Esophagus (tissue), 2 donors: ENCODE data around the gene EIF5A. TPM values are rescaled to one million over a fixed set of nuclear protein-coding genes. Genes with fewer than 3 reads are reported as not detected.

Source experiments
- H3K27ac ChIP-seq, 2 donors: one replicate each; pipeline ENCODE4 v1.5.1; 2013; ENCODE audit warnings: low read depth in 2 of 2, mild to moderate bottlenecking in 2 of 2, inconsistent platforms in 1 of 2, low read length in 1 of 2, moderate library complexity in 1 of 2
- H3K27me3 ChIP-seq, 2 donors: one replicate each; pipeline ENCODE4 v1.6.1; 2013; ENCODE audit warnings: low read length in 2 of 2, control low read depth in 1 of 2, mild to moderate bottlenecking in 1 of 2; ENCODE audit not compliant: insufficient read depth in 2 of 2, control insufficient read depth in 1 of 2
- H3K36me3 ChIP-seq, 2 donors: one replicate each; pipeline ENCODE4 v1.6.1; 2013; ENCODE audit warnings: low read length in 1 of 2; ENCODE audit not compliant: control insufficient read depth in 2 of 2, insufficient read depth in 2 of 2
- H3K4me1 ChIP-seq, 2 donors: one replicate each; pipeline ENCODE4 v1.6.1; 2013; ENCODE audit warnings: low read length in 1 of 2; ENCODE audit not compliant: control insufficient read depth in 2 of 2, insufficient read depth in 2 of 2
- H3K4me3 ChIP-seq, 2 donors: one replicate each; pipeline ENCODE4 v1.5.1; 2013; ENCODE audit warnings: low read length in 2 of 2, mild to moderate bottlenecking in 2 of 2, low read depth in 1 of 2, moderate library complexity in 1 of 2
- H3K9me3 ChIP-seq, 2 donors: one replicate each; pipeline ENCODE4 v1.6.1; 2013; ENCODE audit warnings: mild to moderate bottlenecking in 2 of 2, low read depth in 1 of 2, low read length in 1 of 2, moderate library complexity in 1 of 2; ENCODE audit not compliant: control insufficient read depth in 2 of 2, insufficient read depth in 1 of 2
- WGBS, 2 donors: extraction: QIAGEN DNeasy Blood & Tissue Kit; methylation state at CpG; one replicate each; pipeline ENCODE4 v1.1.7; 2013; 5-methylcytosine and 5-hydroxymethylcytosine counted together
- polyA plus RNA-seq, 2 donors: library from polyadenylated mRNA; stranded (reverse); fragments of 200-250 nt; gene quantifications; one replicate each; pipeline ENCODE4 v1.2.3, GENCODE V29; 2013
- donor health status: healthy with polysubstance abuse.
- donor health status: Bipolar disorder and iron deficiency.

Gene EIF5A
- polyA plus RNA-seq, 2 donors, result 597 to 599 TPM

GRCh38 chr17:7294614-7295153 is 12.7 kb upstream of the EIF5A start, which contains the start of gene YBX2:
Gene YBX2, minus strand, starts transcription at chr17:7294639. Its CDS starts 139 bp downstream, at chr17:7294500.
- Histone ChIP-seq H3K36me3 (no peaks in the 10 kb centered on the region), H3K4me3 (peak within 1 kb of the TSS; percentile 26 to 36), H3K27me3 (no peaks in the 10 kb centered on the region), H3K27ac (peak within 1 kb of the TSS; percentile 53 to 86), H3K9me3 (no peaks in the 10 kb centered on the region), H3K4me1 (peaks cover 16 to 17% of the 10 kb centered on the region in 2 donors)
- WGBS, 2 donors, result 2 to 3% methylated on average over 34 to 57 of the region's 57 CpGs

- peak overlapping the region; percentile 25 to 62 for H3K27ac ChIP-seq
- no peaks in the 10 kb centered on the region for H3K9me3 ChIP-seq
- WGBS, 2 donors, result 58 to 60% methylated on average over 40 to 42 of the region's 42 CpGs
- H3K36me3 ChIP-seq, result no peaks in the 10 kb centered on the region
- H3K4me3 ChIP-seq, result peak overlapping the region; percentile 26 to 36
- H3K27me3 ChIP-seq, result no peaks in the 10 kb centered on the region
- peaks cover 16 to 17% of the 10 kb centered on the region in 2 donors for H3K4me1 ChIP-seq
Measured at GRCh38 chr17:7295230-7296180, 11.9 kb upstream of the EIF5A start.

- peaks cover 16 to 17% of the 10 kb centered on the region in 2 donors for H3K4me1 ChIP-seq
- H3K4me3 ChIP-seq, result no peak overlapping the region
Measured at GRCh38 chr17:7296189-7296861, 11.1 kb upstream of the EIF5A start.

GRCh38 chr17:7304179-7304578 is 3.2 kb upstream of the EIF5A start:
- H3K4me3 ChIP-seq, result no peak overlapping the region
- WGBS, 2 donors, result 95 to 98% methylated on average over 7 of the region's 7 CpGs

More at GRCh38 chr17:7296189-7296861, 11.1 kb upstream of the EIF5A start:
- Histone ChIP-seq H3K27ac (peak overlapping the region; percentile 25 to 62), H3K36me3 (no peaks in the 10 kb centered on the region), H3K9me3 (no peaks in the 10 kb centered on the region), H3K27me3 (no peaks in the 10 kb centered on the region)
- 3 to 4% methylated on average over 51 of the region's 51 CpGs for WGBS, 2 donors

GRCh38 chr17:7307686-7308624 is 527 bp downstream of the EIF5A start:
- Histone ChIP-seq H3K4me3 (peak overlapping the region; percentile 91 to 94), H3K27ac (peak overlapping the region; percentile 100), H3K36me3 (peaks cover 14 to 23% of the 10 kb centered on the region in 2 donors), H3K9me3 (no peaks in the 10 kb centered on the region), H3K27me3 (no peaks in the 10 kb centered on the region), H3K4me1 (peaks cover 2 to 9% of the 10 kb centered on the region in 2 donors)
- 1% methylated on average over 67 to 104 of the region's 104 CpGs for WGBS, 2 donors

More at GRCh38 chr17:7304179-7304578, 3.2 kb upstream of the EIF5A start:
- Histone ChIP-seq H3K27ac (no peak overlapping the region), H3K4me1 (no peaks in the 10 kb centered on the region), H3K27me3 (no peaks in the 10 kb centered on the region), H3K9me3 (no peaks in the 10 kb centered on the region), H3K36me3 (no peaks in the 10 kb centered on the region)

- WGBS, 2 donors, result 0% methylated on average over 14 of the region's 14 CpGs
- Histone ChIP-seq H3K4me3 (peak overlapping the region; percentile 91 to 94), H3K4me1 (peaks cover 2 to 9% of the 10 kb centered on the region in 2 donors), H3K27ac (peak overlapping the region; percentile 100), H3K36me3 (peaks cover 19 to 26% of the 10 kb centered on the region in 2 donors), H3K9me3 (no peaks in the 10 kb centered on the region), H3K27me3 (no peaks in the 10 kb centered on the region)
Measured at GRCh38 chr17:7308625-7309433, 1.4 kb downstream of the EIF5A start.

- Histone ChIP-seq H3K27ac (peak overlapping the region; percentile 100), H3K4me3 (peak overlapping the region in 1 of 2 donors; percentile 94), H3K27me3 (no peaks in the 10 kb centered on the region), H3K9me3 (no peaks in the 10 kb centered on the region), H3K4me1 (peaks cover 2 to 11% of the 10 kb centered on the region in 2 donors), H3K36me3 (peaks cover 19 to 29% of the 10 kb centered on the region in 2 donors)
- WGBS, 2 donors, result 74 to 84% methylated on average over 12 of the region's 12 CpGs
Measured at GRCh38 chr17:7309628-7310027, 2.2 kb downstream of the EIF5A start.

GRCh38 chr17:7311110-7311705 is 3.8 kb downstream of the EIF5A start:
- Histone ChIP-seq H3K36me3 (peaks cover 19 to 29% of the 10 kb centered on the region in 2 donors), H3K27me3 (no peaks in the 10 kb centered on the region), H3K9me3 (no peaks in the 10 kb centered on the region), H3K27ac (peak overlapping the region in 1 of 2 donors; percentile 5), H3K4me3 (no peak overlapping the region), H3K4me1 (peaks cover 2 to 16% of the 10 kb centered on the region in 2 donors)
- WGBS, 2 donors, result 73 to 75% methylated on average over 7 of the region's 7 CpGs
